ENCODE measurements around the gene DSP.

Gene DSP

GRCh38 chr6:7589221-7589620 is 47.8 kb downstream of the DSP start:
- Histone ChIP-seq H3K36me3 (ENCODE audit: control insufficient read depth, insufficient read depth, low read length) (no peaks in the 10 kb centered on the region), H3K9ac (ENCODE audit: low read length) (no peak overlapping the region), H3K9me3 (ENCODE audit: control insufficient read depth, low read length) (no peaks in the 10 kb centered on the region), H3K27me3 (ENCODE audit: control insufficient read depth, insufficient read depth, low read length) (no peaks in the 10 kb centered on the region), H3K4me1 (ENCODE audit: control insufficient read depth, insufficient read depth, low read length) (peaks cover 25% of the 10 kb centered on the region), H3K4me3 (ENCODE audit: low read length) (no peak overlapping the region)

- Histone ChIP-seq H3K27me3 (ENCODE audit: control insufficient read depth, insufficient read depth, low read length) (no peaks in the 10 kb centered on the region), H3K4me1 (ENCODE audit: control insufficient read depth, insufficient read depth, low read length) (peaks cover 25% of the 10 kb centered on the region), H3K4me3 (ENCODE audit: low read length) (peak within 1 kb of the TSS; percentile 39), H3K9me3 (ENCODE audit: control insufficient read depth, low read length) (no peaks in the 10 kb centered on the region), H3K36me3 (ENCODE audit: control insufficient read depth, insufficient read depth, low read length) (no peaks in the 10 kb centered on the region), H3K9ac (ENCODE audit: low read length) (peak within 1 kb of the TSS; percentile 67)
These were observed 48.8 kb downstream of the DSP start, which contains the start of gene SNRNP48 for GRCh38 chr6:7589949-7590917. Gene SNRNP48 (plus strand): TSS chr6:7590198. CDS start chr6:7590258, 60 bp downstream.

GRCh38 chr6:7590918-7591302 is 49.4 kb downstream of the DSP start:
- Histone ChIP-seq H3K9me3 (ENCODE audit: control insufficient read depth, low read length) (no peaks in the 10 kb centered on the region), H3K36me3 (ENCODE audit: control insufficient read depth, insufficient read depth, low read length) (no peaks in the 10 kb centered on the region), H3K4me3 (ENCODE audit: low read length) (peak overlapping the region; percentile 39), H3K4me1 (ENCODE audit: control insufficient read depth, insufficient read depth, low read length) (peaks cover 25% of the 10 kb centered on the region), H3K9ac (ENCODE audit: low read length) (peak overlapping the region; percentile 67), H3K27me3 (ENCODE audit: control insufficient read depth, insufficient read depth, low read length) (no peaks in the 10 kb centered on the region)

- Histone ChIP-seq H3K9me3 (ENCODE audit: control insufficient read depth, low read length) (no peaks in the 10 kb centered on the region), H3K36me3 (ENCODE audit: control insufficient read depth, insufficient read depth, low read length) (no peaks in the 10 kb centered on the region), H3K4me1 (ENCODE audit: control insufficient read depth, insufficient read depth, low read length) (peaks cover 25% of the 10 kb centered on the region), H3K27me3 (ENCODE audit: control insufficient read depth, insufficient read depth, low read length) (no peaks in the 10 kb centered on the region), H3K4me3 (ENCODE audit: low read length) (no peak overlapping the region), H3K9ac (ENCODE audit: low read length) (no peak overlapping the region)
These were observed 50.3 kb downstream of the DSP start for GRCh38 chr6:7591770-7592169.

- Histone ChIP-seq H3K36me3 (ENCODE audit: control insufficient read depth, insufficient read depth, low read length) (no peaks in the 10 kb centered on the region), H3K27me3 (ENCODE audit: control insufficient read depth, insufficient read depth, low read length) (no peaks in the 10 kb centered on the region), H3K9ac (ENCODE audit: low read length) (no peak overlapping the region), H3K4me1 (ENCODE audit: control insufficient read depth, insufficient read depth, low read length) (peaks cover 12% of the 10 kb centered on the region), H3K9me3 (ENCODE audit: control insufficient read depth, low read length) (no peaks in the 10 kb centered on the region), H3K4me3 (ENCODE audit: low read length) (no peak overlapping the region)
These were observed 51.8 kb downstream of the DSP start for GRCh38 chr6:7593229-7593628.

GRCh38 chr6:7594579-7595125 is 53.2 kb downstream of the DSP start:
- H3K36me3 ChIP-seq (ENCODE audit: control insufficient read depth, insufficient read depth, low read length): no peaks in the 10 kb centered on the region
- no peak overlapping the region for H3K9ac ChIP-seq (ENCODE audit: low read length)
- H3K4me3 ChIP-seq (ENCODE audit: low read length): no peak overlapping the region
- H3K4me1 ChIP-seq (ENCODE audit: control insufficient read depth, insufficient read depth, low read length): peaks cover 12% of the 10 kb centered on the region
- H3K9me3 ChIP-seq (ENCODE audit: control insufficient read depth, low read length): no peaks in the 10 kb centered on the region
- H3K27me3 ChIP-seq (ENCODE audit: control insufficient read depth, insufficient read depth, low read length): no peaks in the 10 kb centered on the region

GRCh38 chr6:7604003-7604402 is 62.5 kb downstream of the DSP start:
- Histone ChIP-seq H3K9ac (ENCODE audit: low read length) (no peak overlapping the region), H3K9me3 (ENCODE audit: control insufficient read depth, low read length) (no peaks in the 10 kb centered on the region), H3K36me3 (ENCODE audit: control insufficient read depth, insufficient read depth, low read length) (peaks cover 8% of the 10 kb centered on the region), H3K27me3 (ENCODE audit: control insufficient read depth, insufficient read depth, low read length) (no peaks in the 10 kb centered on the region), H3K4me1 (ENCODE audit: control insufficient read depth, insufficient read depth, low read length) (peaks cover 10% of the 10 kb centered on the region), H3K4me3 (ENCODE audit: low read length) (no peak overlapping the region)

GRCh38 chr6:7604506-7604905 is 63.0 kb downstream of the DSP start:
- no peaks in the 10 kb centered on the region for H3K9me3 ChIP-seq (ENCODE audit: control insufficient read depth, low read length)
- no peak overlapping the region for H3K4me3 ChIP-seq (ENCODE audit: low read length)
- no peak overlapping the region for H3K9ac ChIP-seq (ENCODE audit: low read length)
- H3K36me3 ChIP-seq (ENCODE audit: control insufficient read depth, insufficient read depth, low read length): peaks cover 8% of the 10 kb centered on the region
- peaks cover 10% of the 10 kb centered on the region for H3K4me1 ChIP-seq (ENCODE audit: control insufficient read depth, insufficient read depth, low read length)
- H3K27me3 ChIP-seq (ENCODE audit: control insufficient read depth, insufficient read depth, low read length): no peaks in the 10 kb centered on the region

GRCh38 chr6:7615611-7616383 is 74.3 kb downstream of the DSP start:
- Histone ChIP-seq H3K9ac (ENCODE audit: low read length) (no peak overlapping the region), H3K4me3 (ENCODE audit: low read length) (no peak overlapping the region), H3K27me3 (ENCODE audit: control insufficient read depth, insufficient read depth, low read length) (no peaks in the 10 kb centered on the region), H3K36me3 (ENCODE audit: control insufficient read depth, insufficient read depth, low read length) (no peaks in the 10 kb centered on the region), H3K4me1 (ENCODE audit: control insufficient read depth, insufficient read depth, low read length) (peaks cover 6% of the 10 kb centered on the region), H3K9me3 (ENCODE audit: control insufficient read depth, low read length) (no peaks in the 10 kb centered on the region)

GRCh38 chr6:7617801-7618764 is 76.6 kb downstream of the DSP start:
- H3K4me1 ChIP-seq (ENCODE audit: control insufficient read depth, insufficient read depth, low read length): peaks cover 6% of the 10 kb centered on the region
- no peak overlapping the region for H3K9ac ChIP-seq (ENCODE audit: low read length)
- no peaks in the 10 kb centered on the region for H3K27me3 ChIP-seq (ENCODE audit: control insufficient read depth, insufficient read depth, low read length)
- H3K4me3 ChIP-seq (ENCODE audit: low read length): no peak overlapping the region
- no peaks in the 10 kb centered on the region for H3K36me3 ChIP-seq (ENCODE audit: control insufficient read depth, insufficient read depth, low read length)
- no peaks in the 10 kb centered on the region for H3K9me3 ChIP-seq (ENCODE audit: control insufficient read depth, low read length)

- Histone ChIP-seq H3K9ac (ENCODE audit: low read length) (no peak overlapping the region), H3K36me3 (ENCODE audit: control insufficient read depth, insufficient read depth, low read length) (no peaks in the 10 kb centered on the region), H3K9me3 (ENCODE audit: control insufficient read depth, low read length) (no peaks in the 10 kb centered on the region), H3K27me3 (ENCODE audit: control insufficient read depth, insufficient read depth, low read length) (no peaks in the 10 kb centered on the region), H3K4me1 (ENCODE audit: control insufficient read depth, insufficient read depth, low read length) (no peaks in the 10 kb centered on the region), H3K4me3 (ENCODE audit: low read length) (no peak overlapping the region)
These were observed 80.3 kb downstream of the DSP start for GRCh38 chr6:7621761-7622160.
